ENCODE data around the gene STRIP1. TPM values are rescaled to one million over a fixed set of nuclear protein-coding genes. Genes with fewer than 3 reads are reported as not detected.
A peak's percentile ranks its signal among the peaks of the same experiment; 100 is the strongest.

The STRIP1 gene, protein sequence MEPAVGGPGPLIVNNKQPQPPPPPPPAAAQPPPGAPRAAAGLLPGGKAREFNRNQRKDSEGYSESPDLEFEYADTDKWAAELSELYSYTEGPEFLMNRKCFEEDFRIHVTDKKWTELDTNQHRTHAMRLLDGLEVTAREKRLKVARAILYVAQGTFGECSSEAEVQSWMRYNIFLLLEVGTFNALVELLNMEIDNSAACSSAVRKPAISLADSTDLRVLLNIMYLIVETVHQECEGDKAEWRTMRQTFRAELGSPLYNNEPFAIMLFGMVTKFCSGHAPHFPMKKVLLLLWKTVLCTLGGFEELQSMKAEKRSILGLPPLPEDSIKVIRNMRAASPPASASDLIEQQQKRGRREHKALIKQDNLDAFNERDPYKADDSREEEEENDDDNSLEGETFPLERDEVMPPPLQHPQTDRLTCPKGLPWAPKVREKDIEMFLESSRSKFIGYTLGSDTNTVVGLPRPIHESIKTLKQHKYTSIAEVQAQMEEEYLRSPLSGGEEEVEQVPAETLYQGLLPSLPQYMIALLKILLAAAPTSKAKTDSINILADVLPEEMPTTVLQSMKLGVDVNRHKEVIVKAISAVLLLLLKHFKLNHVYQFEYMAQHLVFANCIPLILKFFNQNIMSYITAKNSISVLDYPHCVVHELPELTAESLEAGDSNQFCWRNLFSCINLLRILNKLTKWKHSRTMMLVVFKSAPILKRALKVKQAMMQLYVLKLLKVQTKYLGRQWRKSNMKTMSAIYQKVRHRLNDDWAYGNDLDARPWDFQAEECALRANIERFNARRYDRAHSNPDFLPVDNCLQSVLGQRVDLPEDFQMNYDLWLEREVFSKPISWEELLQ
- 29.0 and 50.3 TPM in 2 replicates for total RNA-seq (ENCODE audit: low replicate concordance)

DNA sequence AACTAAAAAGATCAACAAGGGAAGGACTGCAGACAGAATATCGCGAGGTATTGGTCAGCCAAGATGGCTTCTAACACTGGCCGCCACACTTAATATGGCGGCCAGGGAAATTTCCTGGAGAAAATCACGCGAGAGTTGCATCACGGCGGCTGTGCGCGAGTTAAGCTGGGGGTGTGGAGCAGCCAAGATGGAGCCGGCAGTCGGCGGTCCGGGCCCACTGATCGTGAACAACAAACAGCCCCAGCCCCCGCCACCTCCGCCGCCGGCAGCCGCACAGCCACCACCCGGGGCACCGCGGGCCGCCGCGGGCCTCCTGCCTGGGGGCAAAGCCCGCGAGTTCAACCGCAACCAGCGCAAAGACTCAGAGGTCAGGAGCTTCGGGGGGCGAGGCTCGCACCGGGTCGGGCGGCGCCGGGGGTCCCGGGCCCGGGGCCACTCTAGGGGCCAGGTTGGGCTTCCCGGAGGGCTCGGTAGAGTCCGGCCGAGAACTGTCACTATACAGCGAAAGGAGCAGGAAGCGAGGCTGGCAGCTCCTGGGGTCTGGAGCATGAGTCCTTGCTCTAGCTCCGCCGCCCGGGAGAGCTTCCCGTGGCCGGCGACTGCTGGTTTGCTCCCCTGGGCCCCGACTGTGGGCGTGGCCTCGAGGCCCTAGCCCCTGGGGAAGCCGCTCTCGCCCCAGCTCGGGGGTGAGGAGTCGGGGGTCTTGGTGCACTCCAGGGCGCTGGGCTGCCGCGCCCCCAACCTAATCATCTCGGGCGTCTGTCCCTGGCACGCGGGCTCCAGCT lies at the start of gene STRIP1:
Gene STRIP1 (plus strand): TSS at position 174 of the 785 bp plus-strand sequence. CDS start 14 bp downstream, at position 188.
- TF ChIP-seq, protein P1, sequence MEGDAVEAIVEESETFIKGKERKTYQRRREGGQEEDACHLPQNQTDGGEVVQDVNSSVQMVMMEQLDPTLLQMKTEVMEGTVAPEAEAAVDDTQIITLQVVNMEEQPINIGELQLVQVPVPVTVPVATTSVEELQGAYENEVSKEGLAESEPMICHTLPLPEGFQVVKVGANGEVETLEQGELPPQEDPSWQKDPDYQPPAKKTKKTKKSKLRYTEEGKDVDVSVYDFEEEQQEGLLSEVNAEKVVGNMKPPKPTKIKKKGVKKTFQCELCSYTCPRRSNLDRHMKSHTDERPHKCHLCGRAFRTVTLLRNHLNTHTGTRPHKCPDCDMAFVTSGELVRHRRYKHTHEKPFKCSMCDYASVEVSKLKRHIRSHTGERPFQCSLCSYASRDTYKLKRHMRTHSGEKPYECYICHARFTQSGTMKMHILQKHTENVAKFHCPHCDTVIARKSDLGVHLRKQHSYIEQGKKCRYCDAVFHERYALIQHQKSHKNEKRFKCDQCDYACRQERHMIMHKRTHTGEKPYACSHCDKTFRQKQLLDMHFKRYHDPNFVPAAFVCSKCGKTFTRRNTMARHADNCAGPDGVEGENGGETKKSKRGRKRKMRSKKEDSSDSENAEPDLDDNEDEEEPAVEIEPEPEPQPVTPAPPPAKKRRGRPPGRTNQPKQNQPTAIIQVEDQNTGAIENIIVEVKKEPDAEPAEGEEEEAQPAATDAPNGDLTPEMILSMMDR (IDR thresholded peaks at IDR 0.05; ENCODE audit: insufficient read depth, low read length), result no peak
- peak within 1 kb of the TSS; percentile 85 for H3K4me3 ChIP-seq (ENCODE audit: low read depth, low read length)
- peak; percentile 98 for DNase-seq (ENCODE audit: low read depth)

DNA sequence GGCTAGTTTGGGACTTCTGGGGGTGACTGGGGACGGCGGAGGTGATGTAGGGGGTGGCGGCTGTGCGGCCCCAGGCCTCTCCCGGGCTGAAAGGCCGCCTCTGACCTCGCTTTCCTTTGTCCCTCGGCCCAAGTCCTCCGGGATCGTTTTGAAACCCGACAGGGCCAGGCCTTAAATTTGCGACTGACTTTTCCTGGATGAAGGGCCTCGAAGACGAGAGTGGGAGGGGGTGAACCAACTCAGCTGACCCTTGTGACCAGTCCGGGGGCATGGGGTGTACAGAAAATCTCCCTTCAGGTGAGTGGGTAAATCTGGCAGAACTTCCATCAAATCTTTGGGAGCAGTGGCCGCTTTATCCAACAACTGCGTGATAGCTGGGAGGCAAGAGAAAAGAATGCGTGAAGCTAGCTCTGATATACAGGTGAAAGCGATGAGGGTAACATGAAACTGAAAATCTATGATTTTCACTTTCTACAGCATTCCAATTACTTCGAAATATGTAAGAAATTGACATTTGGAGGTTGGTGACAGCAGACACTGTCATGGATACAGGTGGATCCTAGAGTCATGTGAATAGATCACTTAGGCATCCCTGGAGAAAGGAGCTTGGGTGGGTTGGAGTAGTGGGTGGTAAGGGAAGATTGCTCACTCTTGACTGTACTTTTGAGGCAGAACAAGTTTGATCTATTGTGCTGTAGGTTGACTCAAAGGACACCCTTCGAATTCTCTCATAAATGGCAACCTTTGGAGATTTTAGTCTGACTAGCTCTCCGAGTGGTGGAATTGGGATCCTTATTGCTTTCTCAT lies 49.0 kb upstream of the STRIP1 start:
- H3K4me3 ChIP-seq (ENCODE audit: low read depth, low read length), result peak overlapping the region; percentile 88
- no peak for DNase-seq (ENCODE audit: low read depth)

DNA sequence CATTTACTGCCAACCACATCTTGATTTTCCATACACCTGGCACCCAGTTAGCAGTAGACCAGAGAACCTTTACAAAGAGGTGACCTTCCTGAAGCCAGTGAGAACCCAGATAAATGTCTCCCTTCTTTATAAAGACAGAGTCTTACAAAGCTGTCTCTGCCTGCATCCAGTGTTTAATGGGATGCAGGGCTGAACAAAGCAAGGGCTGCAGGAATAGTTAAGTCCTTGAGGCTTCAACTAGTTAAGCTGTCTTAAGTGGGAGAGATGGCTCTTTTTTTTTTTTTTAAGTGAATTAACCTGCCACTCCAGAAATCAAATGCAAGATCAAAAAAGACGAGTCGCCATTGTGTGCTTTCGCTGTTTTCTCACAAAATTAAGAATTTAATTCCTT lies 48.4 kb upstream of the STRIP1 start:
- H3K4me3 ChIP-seq (ENCODE audit: low read depth, low read length), result peak overlapping the region; percentile 88
- no peak for DNase-seq (ENCODE audit: low read depth)
- TF ChIP-seq, protein P1 (IDR thresholded peaks at IDR 0.05; ENCODE audit: insufficient read depth, low read length), result no peak

More for the DNA sequence above, 49.0 kb upstream of the STRIP1 start:
- TF ChIP-seq, protein P1 (IDR thresholded peaks at IDR 0.05; ENCODE audit: insufficient read depth, low read length), result no peak

DNA sequence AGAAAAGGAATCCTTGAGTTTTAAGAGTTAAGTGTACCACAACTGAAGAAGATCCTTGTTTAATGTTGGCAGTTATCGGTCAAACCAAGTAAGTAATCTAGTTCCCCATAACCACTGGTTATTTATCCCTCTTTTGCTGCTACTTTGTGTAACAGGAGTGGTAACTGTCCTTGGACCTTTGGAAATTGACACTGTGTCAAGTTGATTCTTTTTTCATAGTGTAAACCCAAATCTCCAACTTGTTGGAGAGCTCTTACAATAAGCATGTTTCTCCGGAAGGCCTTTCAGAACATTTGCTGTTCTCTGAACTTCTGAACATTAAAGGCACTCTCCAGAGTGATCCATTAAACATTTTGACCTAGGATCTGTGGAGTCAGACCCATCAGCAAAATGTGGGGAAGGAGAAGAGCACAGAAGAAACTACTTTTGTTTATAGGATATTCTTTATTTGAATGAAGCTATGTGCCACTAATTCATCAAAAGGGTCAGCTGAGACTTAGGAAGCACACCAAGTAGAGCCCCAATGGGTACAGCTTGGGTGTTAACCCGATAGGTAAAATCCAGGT lies 46.0 kb upstream of the STRIP1 start:
- DNase-seq (ENCODE audit: low read depth), result no peak
- TF ChIP-seq, protein P1 (IDR thresholded peaks at IDR 0.05; ENCODE audit: insufficient read depth, low read length), result no peak
- no peak overlapping the region for H3K4me3 ChIP-seq (ENCODE audit: low read depth, low read length)

DNA sequence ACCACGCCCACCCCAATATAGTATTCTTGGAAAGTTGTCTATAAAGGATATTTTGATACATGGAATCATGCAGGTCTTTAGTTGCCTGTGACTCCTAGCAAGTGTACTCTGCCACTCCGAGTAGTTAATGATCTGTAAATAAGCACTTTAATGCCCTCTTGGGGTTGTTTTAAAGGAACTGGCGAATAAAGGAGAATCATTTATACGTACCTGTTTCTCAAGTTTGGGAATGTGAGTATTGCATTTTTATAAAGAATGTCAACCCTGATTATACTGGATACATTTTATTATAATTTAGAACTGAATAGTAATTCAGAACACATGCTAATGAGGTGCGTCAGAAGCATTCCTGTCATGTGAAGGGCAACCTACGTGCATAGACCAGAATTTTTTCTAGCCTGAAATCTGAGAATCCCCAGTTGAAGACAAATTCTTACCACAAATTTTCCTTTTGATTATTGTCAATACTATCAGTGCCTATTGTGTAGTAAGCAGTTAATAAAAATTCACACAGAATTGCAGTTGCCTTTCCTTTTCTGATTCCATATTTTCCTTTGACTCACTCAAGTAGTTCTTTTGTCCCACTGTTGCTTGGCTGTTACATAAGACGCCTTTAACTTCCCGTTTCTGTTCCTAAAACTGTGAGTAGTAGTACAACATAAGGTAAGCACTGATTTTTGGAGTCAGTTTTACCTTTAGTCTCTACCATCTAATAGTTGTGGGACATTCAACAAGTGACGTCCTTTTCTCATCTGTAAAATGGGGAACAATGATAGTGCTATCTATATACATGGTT lies 44.7 kb upstream of the STRIP1 start:
- H3K4me3 ChIP-seq (ENCODE audit: low read depth, low read length), result no peak overlapping the region
- TF ChIP-seq, protein P1 (IDR thresholded peaks at IDR 0.05; ENCODE audit: insufficient read depth, low read length), result no peak
- DNase-seq (ENCODE audit: low read depth), result peak; percentile 41

Data from fibroblast of the aortic adventitia (primary cell).